ENCODE measurements around the gene BEND5.

DNA sequence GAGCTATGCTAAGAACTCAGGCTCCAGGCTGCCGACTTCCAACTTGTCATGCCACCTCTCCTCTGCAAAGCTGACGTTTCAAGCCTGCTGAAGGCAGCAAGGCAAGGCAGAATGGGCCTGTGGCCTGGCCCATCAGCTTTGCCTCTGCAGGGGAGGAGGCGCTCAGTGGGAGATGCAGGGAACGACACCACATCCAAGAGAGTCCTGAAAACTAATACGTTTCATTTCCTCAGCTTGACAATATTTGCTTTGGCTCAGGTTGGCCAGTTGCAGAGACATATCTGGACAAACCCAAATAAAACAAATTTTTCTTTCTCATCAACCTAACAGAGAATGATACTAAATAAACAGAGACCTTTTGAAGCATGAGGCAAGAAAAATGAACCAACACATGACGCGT is 35.3 kb downstream of the BEND5 start:
- TF ChIP-seq, protein P1, sequence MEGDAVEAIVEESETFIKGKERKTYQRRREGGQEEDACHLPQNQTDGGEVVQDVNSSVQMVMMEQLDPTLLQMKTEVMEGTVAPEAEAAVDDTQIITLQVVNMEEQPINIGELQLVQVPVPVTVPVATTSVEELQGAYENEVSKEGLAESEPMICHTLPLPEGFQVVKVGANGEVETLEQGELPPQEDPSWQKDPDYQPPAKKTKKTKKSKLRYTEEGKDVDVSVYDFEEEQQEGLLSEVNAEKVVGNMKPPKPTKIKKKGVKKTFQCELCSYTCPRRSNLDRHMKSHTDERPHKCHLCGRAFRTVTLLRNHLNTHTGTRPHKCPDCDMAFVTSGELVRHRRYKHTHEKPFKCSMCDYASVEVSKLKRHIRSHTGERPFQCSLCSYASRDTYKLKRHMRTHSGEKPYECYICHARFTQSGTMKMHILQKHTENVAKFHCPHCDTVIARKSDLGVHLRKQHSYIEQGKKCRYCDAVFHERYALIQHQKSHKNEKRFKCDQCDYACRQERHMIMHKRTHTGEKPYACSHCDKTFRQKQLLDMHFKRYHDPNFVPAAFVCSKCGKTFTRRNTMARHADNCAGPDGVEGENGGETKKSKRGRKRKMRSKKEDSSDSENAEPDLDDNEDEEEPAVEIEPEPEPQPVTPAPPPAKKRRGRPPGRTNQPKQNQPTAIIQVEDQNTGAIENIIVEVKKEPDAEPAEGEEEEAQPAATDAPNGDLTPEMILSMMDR (IDR thresholded peaks at IDR 0.05), result no peak
- no peak for TF ChIP-seq POLR2A (IDR thresholded peaks at IDR 0.05)
